OCI-LY1 (cell line): Measurements from ENCODE around the gene SMYD3.

Experiments
- H2AFZ ChIP-seq: fragments of 200-600 bp; sonication (generic), shearing (Covaris generic); 2 replicates; pipeline ENCODE4 v1.6.0; 2014; ENCODE audit warnings: antibody characterized with exemption, mild to moderate bottlenecking, low read length
- H3F3A ChIP-seq: fragments of 200-600 bp; sonication (generic), shearing (Covaris generic); 2 replicates; pipeline ENCODE4 v1.6.0; 2014; ENCODE audit warnings: mild to moderate bottlenecking, antibody characterized with exemption, low read length, moderate library complexity; ENCODE audit not compliant: insufficient read depth
- H3K27ac ChIP-seq: fragments of 200-600 bp; sonication (generic); 2 replicates; pipeline ENCODE4 v1.5.1; 2014; ENCODE audit warnings: low read length, mixed run types, mild to moderate bottlenecking, low read depth; ENCODE audit not compliant: poor library complexity, severe bottlenecking
- H3K27me3 ChIP-seq: fragments of 200-600 bp; sonication (generic); 2 replicates; pipeline ENCODE4 v1.6.0; 2014; ENCODE audit warnings: antibody characterized with exemption, mild to moderate bottlenecking, low read length, moderate library complexity; ENCODE audit not compliant: insufficient read depth
- H3K36me3 ChIP-seq: fragments of 200-600 bp; sonication (generic); 2 replicates; pipeline ENCODE4 v1.6.1; 2014; ENCODE audit warnings: mild to moderate bottlenecking, antibody characterized with exemption, low read length, moderate library complexity, mixed read lengths; ENCODE audit not compliant: insufficient read depth
- H3K4me1 ChIP-seq: fragments of 200-600 bp; sonication (generic); 2 replicates; pipeline ENCODE4 v1.5.1; 2014; ENCODE audit warnings: mild to moderate bottlenecking, low read length, moderate library complexity; ENCODE audit not compliant: insufficient read depth, severe bottlenecking
- H3K4me2 ChIP-seq: fragments of 200-600 bp; sonication (generic), shearing (Covaris generic); 2 replicates; pipeline ENCODE4 v1.6.1; 2014; ENCODE audit warnings: low read length
- H3K4me3 ChIP-seq: fragments of 200-600 bp; sonication (generic); 2 replicates; pipeline ENCODE4 v1.5.1; 2014; ENCODE audit warnings: low read length, low read depth, mild to moderate bottlenecking, mixed read lengths; ENCODE audit not compliant: poor library complexity, severe bottlenecking
- H3K79me2 ChIP-seq: fragments of 200-600 bp; shearing (Covaris generic); 2 replicates; pipeline ENCODE4 v1.6.1; 2016; ENCODE audit warnings: mixed run types, low read length, mixed read lengths; ENCODE audit not compliant: insufficient read depth
- H3K9ac ChIP-seq: fragments of 200-600 bp; sonication (generic), shearing (Covaris generic); 2 replicates; pipeline ENCODE4 v1.6.1; 2014; ENCODE audit warnings: mild to moderate bottlenecking, low read length, mixed read lengths
- H3K9me2 ChIP-seq: fragments of 200-600 bp; sonication (generic), shearing (Covaris generic); 2 replicates; pipeline ENCODE4 v1.6.1; 2014; ENCODE audit warnings: low read depth, mild to moderate bottlenecking, low read length, mixed read lengths
- H3K9me3 ChIP-seq: fragments of 200-600 bp; shearing (Covaris generic); 2 replicates; pipeline ENCODE4 v1.6.1; 2014; ENCODE audit warnings: low read length, mixed read lengths
- H4K20me1 ChIP-seq: fragments of 200-600 bp; sonication (generic), shearing (Covaris generic); 2 replicates; pipeline ENCODE4 v1.6.0; 2016; ENCODE audit warnings: mild to moderate bottlenecking, low read length; ENCODE audit not compliant: insufficient read depth
- CTCF ChIP-seq: fragments of 200-600 bp; sonication (generic), shearing (Covaris generic); IDR thresholded peaks from 2 replicates; pipeline ENCODE4 v1.5.1; 2017; ENCODE audit warnings: mild to moderate bottlenecking, antibody characterized with exemption, low read length, moderate library complexity, mixed read lengths
- EZH2 ChIP-seq: fragments of 200-600 bp; sonication (generic), shearing (Covaris generic); IDR thresholded peaks from 2 replicates; pipeline ENCODE4 v1.8.0; 2017; ENCODE audit warnings: borderline replicate concordance, mixed run types, mild to moderate bottlenecking, antibody characterized with exemption, low read length, moderate library complexity, mixed read lengths

Gene SMYD3

GRCh38 chr1:245771511-245772281 lies 735.4 kb downstream of the SMYD3 start:
- Histone ChIP-seq H3K4me1 (no peaks in the 10 kb centered on the region), H3K9me2 (no peaks in the 10 kb centered on the region), H3F3A (no peaks in the 10 kb centered on the region), H3K4me2 (no peak overlapping the region), H2AFZ (no peak overlapping the region), H4K20me1 (no peaks in the 10 kb centered on the region), H3K9me3 (no peaks in the 10 kb centered on the region), H3K4me3 (no peak overlapping the region), H3K36me3 (no peaks in the 10 kb centered on the region), H3K27ac (no peak overlapping the region), H3K9ac (no peak overlapping the region), H3K79me2 (no peaks in the 10 kb centered on the region), H3K27me3 (no peaks in the 10 kb centered on the region)
- TF ChIP-seq CTCF (no peak), EZH2 (no peak)

- Histone ChIP-seq H3K9me3 (no peaks in the 10 kb centered on the region), H3K36me3 (no peaks in the 10 kb centered on the region), H3K27me3 (no peaks in the 10 kb centered on the region), H3K79me2 (no peaks in the 10 kb centered on the region), H3K9ac (no peak overlapping the region), H3K9me2 (no peaks in the 10 kb centered on the region), H3F3A (no peaks in the 10 kb centered on the region), H3K4me2 (no peak overlapping the region), H3K4me3 (no peak overlapping the region), H3K4me1 (no peaks in the 10 kb centered on the region), H3K27ac (no peak overlapping the region), H4K20me1 (no peaks in the 10 kb centered on the region), H2AFZ (no peak overlapping the region)
- no peak for TF ChIP-seq CTCF
Observed at GRCh38 chr1:245770156-245770555, 736.9 kb downstream of the SMYD3 start.

GRCh38 chr1:245768596-245768995 lies 738.5 kb downstream of the SMYD3 start:
- Histone ChIP-seq H3K4me1 (no peaks in the 10 kb centered on the region), H3K9me3 (no peaks in the 10 kb centered on the region), H3K36me3 (no peaks in the 10 kb centered on the region), H4K20me1 (no peaks in the 10 kb centered on the region), H3K4me3 (no peak overlapping the region), H3K9ac (no peak overlapping the region), H3K4me2 (no peak overlapping the region), H2AFZ (no peak overlapping the region), H3K9me2 (no peaks in the 10 kb centered on the region), H3K79me2 (no peaks in the 10 kb centered on the region), H3F3A (no peaks in the 10 kb centered on the region), H3K27ac (no peak overlapping the region), H3K27me3 (no peaks in the 10 kb centered on the region)
- TF ChIP-seq EZH2 (no peak), CTCF (no peak)
